ENCODE data around the gene FGF22.

DNA sequence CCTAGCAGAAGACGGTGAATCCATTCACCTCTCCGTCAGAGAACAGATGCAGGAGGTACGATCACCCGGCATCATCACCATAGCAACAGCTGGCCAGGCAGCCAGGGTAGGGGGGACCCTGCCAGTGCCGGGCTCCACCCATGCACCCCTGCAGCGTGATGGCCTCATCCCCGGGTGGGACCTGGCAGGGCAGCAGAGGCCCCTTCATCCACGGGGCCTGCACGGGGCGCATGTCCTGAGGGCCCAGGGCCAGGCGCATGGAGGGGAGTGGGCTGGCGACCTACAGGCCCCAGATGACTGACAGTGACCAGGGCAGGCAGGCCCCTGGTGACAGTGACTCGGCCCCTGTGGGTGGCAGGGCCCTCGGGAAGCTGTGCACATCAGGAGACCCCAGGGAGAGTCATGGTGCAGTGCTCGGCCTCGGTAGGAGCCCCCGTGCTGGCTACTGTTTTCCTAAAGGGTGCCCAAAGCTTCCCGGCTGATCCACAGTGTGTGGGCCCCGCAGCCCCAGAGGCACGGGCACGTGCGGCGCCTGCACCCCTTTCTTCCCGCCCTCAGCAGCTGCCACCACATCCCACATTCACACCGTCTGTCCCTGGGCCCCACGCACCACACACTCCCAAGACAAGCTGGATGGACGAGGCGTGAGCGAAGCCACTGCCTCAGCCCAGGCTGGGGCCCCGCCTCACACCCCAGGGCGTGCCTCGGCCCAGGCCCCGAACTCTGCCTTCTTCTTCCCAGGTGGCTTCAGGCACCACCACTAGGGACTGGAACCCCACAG lies 18.6 kb downstream of the FGF22 start:
- TF ChIP-seq CTCF (IDR thresholded peaks at IDR 0.05) (no peak), ZFX (IDR thresholded peaks at IDR 0.05; ENCODE audit: borderline replicate concordance) (no peak)
